ENCODE results near the gene C2orf42.
"Not testable (repeated sequence)": the region's sequence is repeated elsewhere in the genome, so short reads cannot be mapped to it uniquely, and the experiment has no call there.

C2orf42 gene

GRCh38 chr2:70173520-70173919, 17.3 kb downstream of the C2orf42 start:
- DNase-seq (ENCODE audit: low read depth, low spot score) = no peak

GRCh38 chr2:70169654-70170245, 21.1 kb downstream of the C2orf42 start:
- not testable (repeated sequence) for DNase-seq (ENCODE audit: low read depth, low spot score)

- no peak for DNase-seq (ENCODE audit: low read depth, low spot score)
These were observed 29.7 kb downstream of the C2orf42 start for GRCh38 chr2:70161069-70161534.

GRCh38 chr2:70160545-70160944, 30.3 kb downstream of the C2orf42 start:
- no peak for DNase-seq (ENCODE audit: low read depth, low spot score)

- not testable (repeated sequence) for DNase-seq (ENCODE audit: low read depth, low spot score)
These were observed 41.6 kb downstream of the C2orf42 start for GRCh38 chr2:70149130-70149686.

GRCh38 chr2:70148211-70148760, 42.5 kb downstream of the C2orf42 start:
- DNase-seq (ENCODE audit: low read depth, low spot score) = not testable (repeated sequence)

- no peak for DNase-seq (ENCODE audit: low read depth, low spot score)
These were observed 44.7 kb downstream of the C2orf42 start for GRCh38 chr2:70145851-70146739.

GRCh38 chr2:70145144-70145490, 45.7 kb downstream of the C2orf42 start:
- no peak for DNase-seq (ENCODE audit: low read depth, low spot score)

- no peak for DNase-seq (ENCODE audit: low read depth, low spot score)
These were observed 46.2 kb downstream of the C2orf42 start for GRCh38 chr2:70144443-70145143.

- DNase-seq (ENCODE audit: low read depth, low spot score) = no peak
These were observed 47.3 kb downstream of the C2orf42 start for GRCh38 chr2:70143314-70144150.

GRCh38 chr2:70142590-70143313, 48.1 kb downstream of the C2orf42 start:
- peak; percentile 99 for DNase-seq (ENCODE audit: low read depth, low spot score)

GRCh38 chr2:70141902-70142589, 48.8 kb downstream of the C2orf42 start:
- DNase-seq (ENCODE audit: low read depth, low spot score) = no peak

GRCh38 chr2:70141212-70141901, 49.5 kb downstream of the C2orf42 start:
- no peak for DNase-seq (ENCODE audit: low read depth, low spot score)

GRCh38 chr2:70140791-70141211, 50.0 kb downstream of the C2orf42 start:
- DNase-seq (ENCODE audit: low read depth, low spot score) = no peak

- DNase-seq (ENCODE audit: low read depth, low spot score) = not testable (repeated sequence)
These were observed 56.4 kb downstream of the C2orf42 start for GRCh38 chr2:70134323-70134983.

GRCh38 chr2:70133491-70134322, 57.1 kb downstream of the C2orf42 start:
- DNase-seq (ENCODE audit: low read depth, low spot score) = no peak

- DNase-seq (ENCODE audit: low read depth, low spot score) = no peak
These were observed 57.7 kb downstream of the C2orf42 start for GRCh38 chr2:70133127-70133452.

Measured in brain pericyte (primary cell).